ENCODE measurements around the gene KLF12. TPM values are rescaled to one million over a fixed set of nuclear protein-coding genes. Genes with fewer than 3 reads are reported as not detected.

The KLF12 gene
- total and polyA plus RNA-seq, 9 of the 15 experiments (the other 6 are each of a cell fraction or from before 2014, with no cell fraction given): under 0.01 to 0.07 (median 0.05) TPM; not detected in 3

DNA sequence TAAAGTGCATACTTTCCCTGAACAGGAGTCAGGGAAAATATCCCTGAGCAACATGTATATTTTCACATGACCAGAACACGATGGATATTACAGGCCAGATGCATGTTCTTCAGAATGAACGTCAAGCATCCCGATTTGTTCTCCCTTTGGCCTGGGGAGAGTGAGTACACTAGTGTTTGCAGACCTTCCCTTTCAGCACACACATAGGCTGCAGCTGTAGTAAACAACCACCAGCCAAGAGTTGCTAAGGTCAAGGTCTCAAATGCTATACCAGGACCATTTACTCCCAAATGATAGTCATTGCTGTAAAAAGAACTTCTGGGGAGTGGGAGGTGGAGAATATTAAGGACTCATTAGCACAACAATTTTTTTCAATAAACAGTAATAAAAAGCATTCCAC lies 3.0 kb downstream of the KLF12 start (continued):
- TF ChIP-seq, protein P1, sequence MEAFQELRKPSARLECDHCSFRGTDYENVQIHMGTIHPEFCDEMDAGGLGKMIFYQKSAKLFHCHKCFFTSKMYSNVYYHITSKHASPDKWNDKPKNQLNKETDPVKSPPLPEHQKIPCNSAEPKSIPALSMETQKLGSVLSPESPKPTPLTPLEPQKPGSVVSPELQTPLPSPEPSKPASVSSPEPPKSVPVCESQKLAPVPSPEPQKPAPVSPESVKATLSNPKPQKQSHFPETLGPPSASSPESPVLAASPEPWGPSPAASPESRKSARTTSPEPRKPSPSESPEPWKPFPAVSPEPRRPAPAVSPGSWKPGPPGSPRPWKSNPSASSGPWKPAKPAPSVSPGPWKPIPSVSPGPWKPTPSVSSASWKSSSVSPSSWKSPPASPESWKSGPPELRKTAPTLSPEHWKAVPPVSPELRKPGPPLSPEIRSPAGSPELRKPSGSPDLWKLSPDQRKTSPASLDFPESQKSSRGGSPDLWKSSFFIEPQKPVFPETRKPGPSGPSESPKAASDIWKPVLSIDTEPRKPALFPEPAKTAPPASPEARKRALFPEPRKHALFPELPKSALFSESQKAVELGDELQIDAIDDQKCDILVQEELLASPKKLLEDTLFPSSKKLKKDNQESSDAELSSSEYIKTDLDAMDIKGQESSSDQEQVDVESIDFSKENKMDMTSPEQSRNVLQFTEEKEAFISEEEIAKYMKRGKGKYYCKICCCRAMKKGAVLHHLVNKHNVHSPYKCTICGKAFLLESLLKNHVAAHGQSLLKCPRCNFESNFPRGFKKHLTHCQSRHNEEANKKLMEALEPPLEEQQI (IDR thresholded peaks at IDR 0.05): no peak
- no peak for TF ChIP-seq RBBP5 (IDR thresholded peaks at IDR 0.05; ENCODE audit: borderline replicate concordance, insufficient read depth, low read length, poor library complexity, severe bottlenecking)

DNA sequence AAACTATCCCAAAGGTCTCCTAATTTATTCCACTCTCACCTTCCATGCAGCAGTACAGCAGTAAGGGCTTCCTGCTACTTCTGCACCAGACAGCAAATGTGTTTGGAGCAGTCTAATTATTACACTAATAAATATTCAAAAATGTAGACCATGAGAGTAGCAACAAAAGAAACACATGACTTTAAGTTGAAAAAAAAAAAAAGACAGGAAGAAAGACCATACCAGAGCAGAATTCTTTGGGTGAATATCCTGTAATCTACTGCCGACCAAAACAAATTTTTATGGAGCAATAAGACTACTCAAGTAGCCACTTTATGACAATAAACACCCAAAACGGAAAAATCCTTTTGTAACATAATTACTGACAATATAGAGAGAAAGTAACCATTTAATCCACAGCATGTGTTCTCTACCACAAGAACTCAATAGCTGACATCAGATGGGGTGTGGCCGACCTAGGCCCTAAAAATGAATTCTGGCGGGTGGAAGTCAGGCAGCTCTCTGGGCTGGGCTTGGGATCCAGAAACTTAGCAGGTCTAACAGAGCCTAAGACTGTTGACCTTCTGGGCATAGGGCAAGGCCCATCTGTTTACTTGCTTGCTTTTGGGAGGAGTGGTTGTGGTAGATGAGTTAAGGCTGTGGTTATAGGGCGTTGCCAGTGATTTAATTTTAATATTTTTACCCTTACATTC lies 4.6 kb downstream of the KLF12 start:
- DNase-seq (ENCODE audit: extremely low read depth in 1 of 4, low spot score in 3 of 4) (peak in 3 of 4 experiments; percentile 5 to 8 (median 6)), ATAC-seq (no peak), FAIRE-seq (no peak)
- no peaks in the 10 kb centered on the region for H3K36me3 ChIP-seq (ENCODE audit: control insufficient read depth, insufficient read depth, low read length)
- H3K4me1 ChIP-seq (replicated peaks in 1 of 2; ENCODE audit: control insufficient read depth in 2 of 2, insufficient read depth in 2 of 2, low read length in 2 of 2): peaks cover 0 to 3% of the 10 kb centered on the region in 2 experiments; a peak in 2 of 5 replicates
- no peak overlapping the region for H3K4me2 ChIP-seq (ENCODE audit: insufficient read depth, low read length)
- no peaks in the 10 kb centered on the region for H3K9me3 ChIP-seq (replicated peaks; ENCODE audit: control insufficient read depth, insufficient read depth, low read depth, low read length)
- H3K9ac ChIP-seq (ENCODE audit: insufficient read depth in 1 of 2, low read depth in 2 of 2, low read length in 2 of 2): no peak overlapping the region
- BruUV-seq (replicated peaks): no TSS peak
- no peaks in the 10 kb centered on the region for H4K20me1 ChIP-seq (replicated peaks; ENCODE audit: control insufficient read depth, insufficient read depth, low read length)
- in situ Hi-C loops (cut with MboI) (no loop called here), intact Hi-C loops (cut with micrococcal nuclease) (no loop called here)
- ChIA-PET CTCF (ENCODE audit: low intra/inter-chr PET ratio) (no interaction called here), POLR2A (no interaction called here)
- H3K79me2 ChIP-seq (ENCODE audit: control insufficient read depth, insufficient read depth, low read length): no peaks in the 10 kb centered on the region
- H3K27ac ChIP-seq (ENCODE audit: extremely low read depth, low read depth, low read length): no peak overlapping the region
- H3K9me1 ChIP-seq (ENCODE audit: control insufficient read depth, insufficient read depth, low read length): no peaks in the 10 kb centered on the region
- no peak overlapping the region for H3K4me3 ChIP-seq
- WGBS (ENCODE audit: insufficient coverage, low coverage, missing lambda C conversion rate): 0% methylated on average over 5 of the region's 5 CpGs
- H2AFZ ChIP-seq (ENCODE audit: low read depth, low read length): no peak overlapping the region
- no peaks in the 10 kb centered on the region for H3K27me3 ChIP-seq (ENCODE audit: control insufficient read depth in 2 of 2, insufficient read depth in 2 of 2, low read length in 2 of 2)
- TF ChIP-seq ZNF253 (CRISPR knock-in tag; conservative IDR thresholded peaks at IDR 0.05) (no peak), PTBP1 (IDR thresholded peaks at IDR 0.05; ENCODE audit: low read depth, low read length) (no peak), POLR2AphosphoS5 (IDR thresholded peaks at IDR 0.05; ENCODE audit: control insufficient read depth, insufficient read depth, low read depth, low read length) (no peak), RBFOX2 (IDR thresholded peaks at IDR 0.05; ENCODE audit: low read depth, low read length) (no peak), ZNF143 (CRISPR knock-in tag; IDR thresholded peaks at IDR 0.05) (no peak), STAG1 (CRISPR knock-in tag; IDR thresholded peaks at IDR 0.05; ENCODE audit: borderline replicate concordance) (no peak)
- TF ChIP-seq, protein P1 (IDR thresholded peaks at IDR 0.05): no peak
- TF ChIP-seq, protein P2, sequence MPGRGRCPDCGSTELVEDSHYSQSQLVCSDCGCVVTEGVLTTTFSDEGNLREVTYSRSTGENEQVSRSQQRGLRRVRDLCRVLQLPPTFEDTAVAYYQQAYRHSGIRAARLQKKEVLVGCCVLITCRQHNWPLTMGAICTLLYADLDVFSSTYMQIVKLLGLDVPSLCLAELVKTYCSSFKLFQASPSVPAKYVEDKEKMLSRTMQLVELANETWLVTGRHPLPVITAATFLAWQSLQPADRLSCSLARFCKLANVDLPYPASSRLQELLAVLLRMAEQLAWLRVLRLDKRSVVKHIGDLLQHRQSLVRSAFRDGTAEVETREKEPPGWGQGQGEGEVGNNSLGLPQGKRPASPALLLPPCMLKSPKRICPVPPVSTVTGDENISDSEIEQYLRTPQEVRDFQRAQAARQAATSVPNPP (IDR thresholded peaks at IDR 0.05; ENCODE audit: borderline replicate concordance, insufficient read depth, insufficient read length): no peak
